ENCODE data around the gene TERT. TPM values are rescaled to one million over a fixed set of nuclear protein-coding genes. Genes with fewer than 3 reads are reported as not detected.
A peak's percentile ranks its signal among the peaks of the same experiment; 100 is the strongest.

Gene TERT
- total RNA-seq, 2 experiments from 2014 or later: 156 to 198 TPM

DNA sequence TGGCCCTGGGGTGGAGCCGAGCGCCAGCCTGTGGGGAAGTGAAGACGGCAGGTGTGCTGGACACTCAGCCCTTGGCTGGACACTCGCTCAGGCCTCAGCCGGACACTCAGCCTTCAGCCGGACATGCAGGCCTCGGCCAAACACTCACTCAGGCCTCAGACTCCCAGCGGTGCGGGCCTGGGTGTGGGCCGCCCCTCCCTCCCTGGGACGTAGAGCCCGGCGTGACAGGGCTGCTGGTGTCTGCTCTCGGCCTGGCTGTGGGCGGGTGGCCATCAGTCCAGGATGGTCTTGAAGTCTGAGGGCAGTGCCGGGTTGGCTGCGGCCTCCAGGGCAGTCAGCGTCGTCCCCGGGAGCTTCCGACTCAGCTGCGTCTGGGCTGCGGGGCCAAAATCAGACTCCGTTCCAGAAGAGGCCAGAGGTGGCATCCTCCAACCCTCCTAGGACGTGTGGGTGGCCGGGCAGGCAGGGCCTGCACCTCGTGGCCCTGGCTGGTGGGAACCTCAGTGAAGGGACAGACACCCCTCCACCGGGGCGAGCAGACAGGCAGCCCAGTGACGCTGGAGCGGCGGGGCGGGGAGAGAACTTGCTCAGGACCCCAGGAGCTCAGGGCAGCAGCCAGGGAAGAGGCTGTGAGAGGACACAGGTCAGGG lies 41.3 kb downstream of the TERT start:
- Histone ChIP-seq H4K20me1 (ENCODE audit: insufficient read depth, low read length) (no peaks in the 10 kb centered on the region), H3K4me2 (ENCODE audit: low read length) (no peak overlapping the region), H3K79me2 (ENCODE audit: insufficient read depth, low read depth, low read length) (no peaks in the 10 kb centered on the region), H3K9me3 (ENCODE audit: low read length) (no peaks in the 10 kb centered on the region), H3K36me3 (ENCODE audit: insufficient read depth, low read length) (peaks cover 87% of the 10 kb centered on the region), H3K4me3 (ENCODE audit: low read depth, low read length, poor library complexity, severe bottlenecking) (no peak overlapping the region), H2AFZ (ENCODE audit: low read length) (no peak overlapping the region), H3K9me2 (ENCODE audit: insufficient read depth, low read length) (no peaks in the 10 kb centered on the region), H3K27ac (ENCODE audit: low read depth, low read length, poor library complexity, severe bottlenecking) (no peak overlapping the region), H3K4me1 (ENCODE audit: insufficient read depth, low read length, poor library complexity, severe bottlenecking) (peaks cover 23% of the 10 kb centered on the region)
- intact Hi-C loops (cut with micrococcal nuclease; ENCODE audit: unreplicated experiment): no loop called here
- TSS peak; percentile 59 for BruUV-seq (replicated peaks)
- TF ChIP-seq, protein P1, sequence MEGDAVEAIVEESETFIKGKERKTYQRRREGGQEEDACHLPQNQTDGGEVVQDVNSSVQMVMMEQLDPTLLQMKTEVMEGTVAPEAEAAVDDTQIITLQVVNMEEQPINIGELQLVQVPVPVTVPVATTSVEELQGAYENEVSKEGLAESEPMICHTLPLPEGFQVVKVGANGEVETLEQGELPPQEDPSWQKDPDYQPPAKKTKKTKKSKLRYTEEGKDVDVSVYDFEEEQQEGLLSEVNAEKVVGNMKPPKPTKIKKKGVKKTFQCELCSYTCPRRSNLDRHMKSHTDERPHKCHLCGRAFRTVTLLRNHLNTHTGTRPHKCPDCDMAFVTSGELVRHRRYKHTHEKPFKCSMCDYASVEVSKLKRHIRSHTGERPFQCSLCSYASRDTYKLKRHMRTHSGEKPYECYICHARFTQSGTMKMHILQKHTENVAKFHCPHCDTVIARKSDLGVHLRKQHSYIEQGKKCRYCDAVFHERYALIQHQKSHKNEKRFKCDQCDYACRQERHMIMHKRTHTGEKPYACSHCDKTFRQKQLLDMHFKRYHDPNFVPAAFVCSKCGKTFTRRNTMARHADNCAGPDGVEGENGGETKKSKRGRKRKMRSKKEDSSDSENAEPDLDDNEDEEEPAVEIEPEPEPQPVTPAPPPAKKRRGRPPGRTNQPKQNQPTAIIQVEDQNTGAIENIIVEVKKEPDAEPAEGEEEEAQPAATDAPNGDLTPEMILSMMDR (conservative IDR thresholded peaks at IDR 0.05; ENCODE audit: low read length): no peak
- TF ChIP-seq EZH2phosphoT487 (IDR thresholded peaks at IDR 0.05; ENCODE audit: borderline replicate concordance, low read depth, low read length): no peak
- ChIA-PET POLR2A (interaction anchor here (0.6 kb wide), 1 partner anchor 225 kb away, joined by 3 read pairs; no protein-coding TSS in a partner anchor), CTCF (ENCODE audit: unreplicated experiment) (no interaction called here)
- no peak for DNase-seq (ENCODE audit: low spot score)

DNA sequence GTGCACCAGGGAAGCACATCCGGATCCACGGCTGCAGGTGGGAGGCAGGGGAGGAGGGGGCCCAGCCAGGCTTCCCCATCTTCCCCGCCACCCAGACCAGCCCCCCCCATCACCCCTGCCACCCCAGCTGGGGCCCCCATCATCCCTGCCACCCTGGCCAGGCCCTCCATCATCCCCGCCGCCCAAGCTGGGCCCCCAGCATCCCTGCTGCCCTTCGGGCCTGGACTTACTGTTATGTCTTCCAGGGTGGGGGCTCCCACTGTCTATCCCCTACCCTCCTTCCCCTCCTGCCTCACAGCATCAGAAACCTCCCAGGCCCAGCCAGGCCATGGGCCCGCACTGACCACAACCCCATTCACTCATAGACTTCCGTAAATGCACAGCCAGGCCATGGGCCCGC lies 42.2 kb downstream of the TERT start:
- peaks cover 85% of the 10 kb centered on the region for H3K36me3 ChIP-seq (ENCODE audit: insufficient read depth, low read length)
- H3K27ac ChIP-seq (ENCODE audit: low read depth, low read length, poor library complexity, severe bottlenecking): no peak overlapping the region
- no peak overlapping the region for H3K4me2 ChIP-seq (ENCODE audit: low read length)
- no peaks in the 10 kb centered on the region for H3K9me3 ChIP-seq (ENCODE audit: low read length)
- no peaks in the 10 kb centered on the region; the same call in 1 of the 2 replicates for H4K20me1 ChIP-seq (ENCODE audit: insufficient read depth, low read length)
- ChIA-PET POLR2A (no interaction called here), CTCF (ENCODE audit: unreplicated experiment) (no interaction called here)
- H3K79me2 ChIP-seq (ENCODE audit: insufficient read depth, low read depth, low read length): no peaks in the 10 kb centered on the region
- no peak overlapping the region for H2AFZ ChIP-seq (ENCODE audit: low read length)
- no peak for TF ChIP-seq EZH2phosphoT487 (IDR thresholded peaks at IDR 0.05; ENCODE audit: borderline replicate concordance, low read depth, low read length)
- TF ChIP-seq, protein P1 (conservative IDR thresholded peaks at IDR 0.05; ENCODE audit: low read length): no peak
- H3K4me3 ChIP-seq (ENCODE audit: low read depth, low read length, poor library complexity, severe bottlenecking): no peak overlapping the region
- H3K9me2 ChIP-seq (ENCODE audit: insufficient read depth, low read length): no peaks in the 10 kb centered on the region
- no peak for DNase-seq (ENCODE audit: low spot score)
- peaks cover 23% of the 10 kb centered on the region for H3K4me1 ChIP-seq (ENCODE audit: insufficient read depth, low read length, poor library complexity, severe bottlenecking)
- intact Hi-C loops (cut with micrococcal nuclease; ENCODE audit: unreplicated experiment): no loop called here
- no TSS peak for BruUV-seq (replicated peaks)
